HepG2 (cell line): ENCODE data around the gene CYB5D1. TPM values are rescaled to one million over a fixed set of nuclear protein-coding genes. Genes with fewer than 3 reads are reported as not detected.

Experiments
- BORCS8-MEF2B ChIP-seq: sonication (generic); formaldehyde crosslinking; IDR thresholded peaks from 2 replicates; pipeline ENCODE4 v1.8.0; 2022; ENCODE audit warnings: mild to moderate bottlenecking, missing genetic modification reagents
- ELK4 ChIP-seq: sonication (generic); formaldehyde crosslinking; IDR thresholded peaks from 2 replicates; pipeline ENCODE4 v1.9.0; 2021; ENCODE audit warnings: missing genetic modification reagents, borderline replicate concordance
- HMGXB4 ChIP-seq, 2 experiments: sonication (generic) in 1 of 2; formaldehyde crosslinking in 1 of 2; IDR thresholded peaks; 2 replicates each; pipeline versions ENCODE4 v1.4.0 to v1.6.1; 2018 to 2020; ENCODE audit warnings: missing genetic modification reagents in 2 of 2, borderline replicate concordance in 1 of 2, low read depth in 1 of 2, mild to moderate bottlenecking in 1 of 2, missing biosample characterization in 1 of 2
- MAFK ChIP-seq, 2 experiments: IDR thresholded peaks in 1 of 2; conservative IDR thresholded peaks in 1 of 2; 2 replicates each; pipeline ENCODE4 v1.6.1; 2011; ENCODE audit warnings: improper control_type of control experiment in 2 of 2, low read length in 2 of 2
- NFIC ChIP-seq: IDR thresholded peaks from 2 replicates; pipeline ENCODE4 v1.6.1; 2012; ENCODE audit warnings: mild to moderate bottlenecking, low read length, inconsistent platforms
- PRDM4 ChIP-seq: sonication (generic); formaldehyde crosslinking; IDR thresholded peaks from 2 replicates; pipeline ENCODE4 v1.9.0; 2021; ENCODE audit warnings: missing genetic modification reagents, borderline replicate concordance
- RBFOX2 ChIP-seq: fragments of 200-400 bp; formaldehyde crosslinking; IDR thresholded peaks from 2 replicates; pipeline ENCODE4 v1.6.1; 2017; ENCODE audit warnings: low read depth, mild to moderate bottlenecking, low read length
- SNRNP70 ChIP-seq: fragments of 200-400 bp; formaldehyde crosslinking; IDR thresholded peaks from 2 replicates; pipeline ENCODE4 v1.6.1; 2017; ENCODE audit warnings: mild to moderate bottlenecking, low read depth, low read length, moderate library complexity
- ZNF431 ChIP-seq: sonication (generic); formaldehyde crosslinking; IDR thresholded peaks from 2 replicates; pipeline ENCODE4 v1.9.0; 2022; ENCODE audit warnings: missing genetic modification reagents, low read depth, mild to moderate bottlenecking, borderline replicate concordance
- ZNF576 ChIP-seq: sonication (generic); formaldehyde crosslinking; IDR thresholded peaks from 2 replicates; pipeline ENCODE4 v1.4.0; 2020; ENCODE audit warnings: mild to moderate bottlenecking, missing genetic modification reagents
- ZNF687 ChIP-seq: sonication (generic); formaldehyde crosslinking; IDR thresholded peaks from 2 replicates; pipeline ENCODE4 v1.5.1; 2020; ENCODE audit warnings: mild to moderate bottlenecking, missing genetic modification reagents, moderate library complexity
- polyA plus RNA-seq, 8 experiments: library from polyadenylated mRNA; depleted of rRNA in 3 of 8; stranded (reverse) in 7 of 8; unstranded in 1 of 8; fragments of >200 nt; fragmentation: Illumina TruSeq in 4 of 8; extraction: Trizol in 4 of 8; gene quantifications; 2 replicates each; pipeline versions ENCODE4 v1.2.1 to v1.2.3, GENCODE V29; 2011 to 2016; ENCODE audit warnings: low read depth in 4 of 8, missing spikeins in 1 of 8, mixed read lengths in 1 of 8; ENCODE audit not compliant: insufficient read depth in 1 of 8
- total RNA-seq, 5 experiments: library from RNA; depleted of rRNA; stranded (reverse); fragments of >200 nt; fragmentation: Illumina TruSeq; extraction: Trizol; gene quantifications; 2 replicates each; pipeline ENCODE4 v1.2.3, GENCODE V29; 2016; ENCODE audit warnings: low read depth in 1 of 5

The CYB5D1 gene
- total and polyA plus RNA-seq, 2 of the 13 experiments (the other 11 are each of a cell fraction or from before 2014, with no cell fraction given): 8.9 to 17.0 TPM

GRCh38 chr17:7836596-7837407 is 21.0 kb upstream of the CYB5D1 start (continued):
- TF ChIP-seq ELK4: no peak
- TF ChIP-seq MAFK (conservative IDR thresholded peaks at IDR 0.05 in 1 of 2, IDR thresholded peaks at IDR 0.05 in 1 of 2; ENCODE audit: low read length in 2 of 2): no peak; a peak in 1 of 4 replicates
- TF ChIP-seq ZNF431 (CRISPR knock-in tag): peak; percentile 96; the same call in 1 of the 2 replicates
- TF ChIP-seq PRDM4 (CRISPR knock-in tag): no peak
- no peak for TF ChIP-seq RBFOX2
- TF ChIP-seq NFIC: peak; percentile 78
- peak; percentile 58 to 92; a peak in 3 of 4 replicates for TF ChIP-seq HMGXB4 (CRISPR knock-in tag; IDR thresholded peaks at IDR 0.05; ENCODE audit: borderline replicate concordance in 1 of 2, low read depth in 1 of 2)
- no peak for TF ChIP-seq ZNF576 (CRISPR knock-in tag)
- TF ChIP-seq SNRNP70: no peak
- peak; percentile 93 for TF ChIP-seq BORCS8-MEF2B
- TF ChIP-seq ZNF687 (CRISPR knock-in tag): peak; percentile 75
